CD4-positive, alpha-beta T cell treated with Interferon alpha-2 for 1 hour (primary cell): ENCODE data around the gene OTUD4.
A peak's percentile ranks its signal among the peaks of the same experiment; 100 is the strongest.

ENCODE experiments used
- DNase-seq, 2 donors: peaks; one replicate each; pipeline ENCODE4 v3.0.0-alpha.2; 2020 to 2022

Gene OTUD4

GRCh38 chr4:145179281-145179860 lies 1.0 kb downstream of the OTUD4 start:
- peak; percentile 83 to 87 for DNase-seq

GRCh38 chr4:145178740-145179280 lies 1.6 kb downstream of the OTUD4 start:
- peak; percentile 21 to 51 for DNase-seq

GRCh38 chr4:145177906-145178538 lies 2.4 kb downstream of the OTUD4 start:
- peak; percentile 14 to 25 for DNase-seq

- DNase-seq = peak in 1 of 2 donors; percentile 26
These were observed 2.9 kb downstream of the OTUD4 start for GRCh38 chr4:145177511-145177905.

GRCh38 chr4:145176641-145177432 lies 3.6 kb downstream of the OTUD4 start:
- peak in 1 of 2 donors; percentile 48 for DNase-seq

GRCh38 chr4:145171911-145172310 lies 8.5 kb downstream of the OTUD4 start:
- DNase-seq = no peak

- DNase-seq = no peak
These were observed 10.2 kb downstream of the OTUD4 start for GRCh38 chr4:145170223-145170622.

- DNase-seq = no peak
These were observed 11.7 kb downstream of the OTUD4 start for GRCh38 chr4:145168581-145169187.

- DNase-seq = no peak
These were observed 12.5 kb downstream of the OTUD4 start for GRCh38 chr4:145167887-145168286.

GRCh38 chr4:145161549-145161948 lies 18.8 kb downstream of the OTUD4 start:
- DNase-seq = no peak

- no peak for DNase-seq
These were observed 23.4 kb downstream of the OTUD4 start for GRCh38 chr4:145156986-145157385.

GRCh38 chr4:145155268-145155870 lies 25.0 kb downstream of the OTUD4 start:
- no peak for DNase-seq

- DNase-seq = peak in 1 of 2 donors; percentile 41
These were observed 25.8 kb downstream of the OTUD4 start for GRCh38 chr4:145154573-145154972.

GRCh38 chr4:145153904-145154298 lies 26.5 kb downstream of the OTUD4 start:
- no peak for DNase-seq

- no peak for DNase-seq
These were observed 27.0 kb downstream of the OTUD4 start for GRCh38 chr4:145153181-145153903.

GRCh38 chr4:145148980-145149379 lies 31.4 kb downstream of the OTUD4 start:
- no peak for DNase-seq

GRCh38 chr4:145136219-145136618 lies 44.2 kb downstream of the OTUD4 start:
- DNase-seq = peak in 1 of 2 donors; percentile 11

GRCh38 chr4:145132511-145133098 lies 47.8 kb downstream of the OTUD4 start:
- no peak for DNase-seq

- DNase-seq = no peak
These were observed 48.5 kb downstream of the OTUD4 start for GRCh38 chr4:145131848-145132247.

- no peak for DNase-seq
These were observed 49.5 kb downstream of the OTUD4 start for GRCh38 chr4:145130788-145131399.

GRCh38 chr4:145130130-145130529 lies 50.3 kb downstream of the OTUD4 start:
- no peak for DNase-seq
